ENCODE data around the gene SSBP3.
A peak's percentile ranks its signal among the peaks of the same experiment; 100 is the strongest.
"Not testable (repeated sequence)": the region's sequence is repeated elsewhere in the genome, so short reads cannot be mapped to it uniquely, and the experiment has no call there.

The SSBP3 gene

DNA sequence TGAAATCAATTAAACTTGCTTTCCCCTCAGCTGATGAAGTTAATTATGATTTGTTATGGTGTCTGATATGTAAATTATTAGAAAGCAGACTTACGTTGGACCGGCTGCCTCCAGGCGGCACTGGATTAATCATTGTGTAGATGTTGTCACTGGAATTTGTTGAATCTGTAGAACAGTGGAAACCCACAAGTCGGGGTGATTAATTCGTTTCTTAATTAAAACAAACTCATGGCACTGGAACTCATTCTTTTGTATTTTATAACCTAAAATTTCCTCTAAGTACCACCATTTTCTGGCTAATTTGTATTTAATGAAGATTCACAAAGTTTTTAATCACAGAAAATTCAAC is 167.2 kb downstream of the SSBP3 start:
- DNase-seq: no peak

DNA sequence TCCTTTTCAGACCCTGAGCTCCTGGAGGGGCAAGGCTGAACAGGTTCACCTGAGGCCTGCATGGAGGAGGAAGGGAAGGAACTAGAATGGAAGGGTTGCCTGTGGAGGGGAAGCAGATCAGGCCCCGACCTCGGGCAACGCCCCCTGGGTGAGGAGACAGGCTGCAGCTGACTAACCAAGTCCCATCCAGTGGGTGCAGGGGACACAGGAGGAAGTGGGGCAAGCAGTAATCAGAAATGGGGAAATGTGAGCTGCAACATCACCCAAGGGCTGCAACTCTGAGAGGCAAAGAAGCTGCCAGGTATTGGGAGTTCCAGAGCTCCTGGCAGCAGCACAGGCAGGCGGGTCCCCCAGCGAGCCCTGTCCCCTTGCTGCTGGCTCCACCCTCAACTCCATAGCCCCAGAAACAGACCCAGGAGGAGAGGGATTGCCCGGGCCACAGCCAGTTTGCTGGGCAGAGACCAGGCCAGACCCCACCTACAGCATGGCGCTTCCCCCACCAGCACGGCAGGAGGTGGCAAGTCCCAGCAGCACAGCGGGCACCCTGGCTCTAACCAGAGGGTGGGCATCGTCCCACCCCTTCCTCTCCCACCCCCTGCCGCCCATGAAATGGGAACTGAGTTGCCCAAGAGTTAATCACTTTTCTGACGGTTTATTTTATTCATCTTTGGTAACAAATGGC is 167.7 kb downstream of the SSBP3 start:
- peak; percentile 88 to 92 for DNase-seq

DNA sequence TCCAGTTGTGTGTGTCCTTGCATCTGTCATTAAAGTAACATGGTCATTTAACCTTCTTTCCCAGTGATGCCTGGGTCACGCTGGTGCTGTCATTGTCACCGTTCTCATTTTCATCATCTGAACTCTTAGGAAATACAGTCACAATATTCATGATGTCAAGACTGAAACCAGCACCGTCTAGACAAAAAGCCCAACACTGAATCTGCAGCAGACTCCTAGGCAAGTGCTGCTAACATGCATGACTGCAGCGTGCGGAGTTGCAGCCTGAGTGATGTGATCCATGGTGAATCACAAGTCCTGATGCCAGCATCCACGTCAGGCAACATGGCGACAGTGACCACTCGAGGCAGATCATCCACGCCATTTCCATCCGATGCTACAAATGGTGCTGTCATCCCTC is 168.6 kb downstream of the SSBP3 start:
- no peak for DNase-seq

DNA sequence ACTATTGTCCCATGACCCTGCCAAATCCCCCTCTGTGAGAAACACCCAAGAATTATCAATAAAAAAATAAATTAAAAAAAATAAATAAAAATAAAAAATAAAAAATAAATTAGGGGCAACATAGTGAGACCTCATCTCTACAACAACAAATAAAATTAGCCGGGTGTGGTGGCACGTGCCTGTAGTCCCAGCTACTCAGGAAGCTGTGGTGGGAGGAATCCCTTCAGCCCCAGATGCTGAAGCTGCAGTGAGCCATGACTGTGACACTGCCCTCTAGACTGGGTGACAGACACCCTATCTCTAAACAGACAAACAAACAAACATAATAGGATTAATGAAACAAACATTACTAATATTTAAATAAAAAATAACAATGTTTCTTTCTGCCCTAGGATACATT is 171.9 kb downstream of the SSBP3 start:
- peak; percentile 17 to 23 for DNase-seq

DNA sequence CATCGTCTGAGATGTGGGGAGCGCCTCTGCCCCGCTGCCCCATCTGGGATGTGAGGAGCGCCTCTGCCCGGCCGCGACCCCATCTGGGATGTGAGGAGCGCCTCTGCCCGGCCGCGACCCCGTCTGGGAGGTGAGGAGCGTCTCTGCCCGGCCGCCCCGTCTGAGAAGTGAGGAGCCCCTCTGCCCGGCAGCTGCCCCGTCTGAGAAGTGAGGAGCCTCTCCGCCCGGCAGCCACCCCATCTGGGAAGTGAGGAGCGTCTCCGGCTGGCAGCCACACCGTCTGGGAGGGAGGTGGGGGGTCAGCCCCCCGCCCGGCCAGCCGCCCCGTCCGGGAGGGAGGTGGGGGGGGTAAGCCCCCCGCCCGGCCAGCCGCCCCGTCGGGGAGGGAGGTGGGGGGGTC is 173.0 kb downstream of the SSBP3 start:
- DNase-seq: not testable (repeated sequence)

DNA sequence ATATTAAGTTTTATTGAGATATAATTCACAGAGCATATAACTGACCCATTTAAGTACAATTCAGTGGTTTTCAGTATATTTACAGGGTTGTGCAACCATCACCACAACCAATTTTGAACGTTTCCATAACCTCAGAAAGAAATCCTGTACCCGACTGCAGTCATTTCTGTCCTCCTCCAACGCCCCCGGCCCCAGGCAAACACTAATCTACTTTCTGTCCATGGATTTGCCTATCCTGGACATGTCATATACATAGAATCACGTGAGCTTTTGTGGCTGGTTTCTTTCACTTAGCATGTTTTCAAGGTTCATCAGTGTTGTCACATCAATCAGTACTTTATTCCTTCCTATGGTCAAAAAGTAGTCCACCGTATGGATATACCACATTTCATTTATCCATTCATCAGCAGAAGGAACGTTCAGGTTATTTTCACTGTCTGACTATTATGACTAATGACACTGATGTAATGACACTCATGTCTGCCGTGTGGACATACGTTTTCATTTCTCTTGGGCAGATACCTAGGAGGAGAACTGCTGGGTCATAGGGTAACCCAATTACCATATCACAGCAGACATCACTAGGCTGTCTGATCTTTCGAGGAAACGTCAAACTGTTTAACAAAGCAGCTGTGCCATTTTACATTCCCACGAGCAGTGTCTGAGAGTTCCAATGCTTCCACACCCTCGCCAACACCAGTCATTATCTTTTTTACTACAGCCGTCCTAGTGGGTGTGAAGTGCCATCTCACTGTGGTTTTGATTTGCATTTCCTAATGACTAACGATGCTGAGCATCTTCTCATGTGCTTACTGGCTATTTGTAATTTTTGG is 175.5 kb downstream of the SSBP3 start:
- no peak for DNase-seq

DNA sequence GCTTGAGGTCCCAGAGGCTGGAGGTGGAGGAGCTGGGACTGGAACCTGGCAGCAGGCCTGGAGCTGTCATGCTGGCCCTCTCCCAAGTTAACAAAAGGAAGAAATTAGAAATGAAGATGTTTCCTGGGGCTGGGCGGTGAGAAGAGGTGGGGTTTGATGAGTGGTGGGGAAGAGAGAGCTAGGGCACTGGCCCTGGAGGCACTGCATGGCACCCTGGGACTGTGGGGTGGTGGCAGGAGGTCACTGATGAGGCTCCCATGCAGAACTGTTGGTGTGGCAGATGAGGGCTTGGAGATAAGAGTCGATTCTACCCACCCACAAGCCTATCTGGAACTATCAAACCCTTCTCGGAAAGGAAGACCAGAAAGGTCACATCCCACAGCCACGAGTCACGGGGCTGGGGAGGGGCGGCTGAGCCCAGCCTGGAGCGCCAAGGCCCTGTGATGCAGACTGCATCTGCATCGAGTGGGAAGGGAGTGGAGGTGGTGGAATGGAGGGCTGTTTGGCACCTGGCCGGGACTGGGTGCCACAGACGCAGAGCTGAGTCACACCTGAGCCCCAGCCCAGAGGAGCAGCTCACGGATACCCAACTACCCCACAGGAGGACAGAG is 176.8 kb downstream of the SSBP3 start:
- peak in 1 of 2 experiments; percentile 14 for DNase-seq

DNA sequence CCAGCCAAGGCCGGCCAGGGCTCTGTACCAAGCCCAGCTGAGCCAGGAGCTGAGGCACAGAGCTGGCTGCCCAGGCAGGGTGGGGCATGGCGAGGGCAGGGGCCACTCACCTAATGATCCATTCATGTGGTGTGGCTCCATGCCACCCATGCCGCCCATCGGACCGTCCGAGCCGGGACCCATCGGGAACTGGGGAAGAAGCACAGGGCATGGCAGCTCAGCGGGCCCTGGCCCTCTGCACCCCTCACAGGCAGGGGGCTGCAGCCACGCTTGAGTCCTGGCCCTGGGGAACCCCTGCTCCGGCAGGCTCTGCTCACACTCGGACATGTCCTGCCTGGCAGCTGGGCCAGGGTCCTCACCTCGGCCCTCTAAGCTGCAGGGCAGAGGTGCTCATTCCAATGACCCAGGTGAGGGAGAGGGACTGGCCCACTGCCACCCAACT is 177.5 kb downstream of the SSBP3 start:
- no peak for DNase-seq

DNA sequence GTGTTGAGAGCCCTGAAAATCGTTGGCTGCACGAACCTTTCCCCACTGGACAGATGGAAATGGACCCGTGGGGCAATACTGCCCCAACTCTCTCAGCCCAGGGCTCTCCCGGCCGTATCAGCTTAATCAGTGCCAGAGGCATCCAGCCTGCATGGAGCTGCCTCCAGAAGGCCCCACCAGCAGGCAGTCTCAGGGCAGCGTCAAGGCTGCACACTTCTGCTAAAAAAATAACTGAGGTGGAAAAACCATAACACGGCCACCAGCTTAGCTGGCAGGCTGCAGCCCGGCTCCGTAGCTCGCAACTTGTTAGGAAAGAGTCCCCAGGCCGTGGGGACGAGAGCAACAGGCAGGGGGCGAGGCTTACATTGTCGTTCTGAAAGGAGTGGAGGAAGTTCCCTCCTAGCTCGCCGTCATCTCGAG is 178.3 kb downstream of the SSBP3 start:
- peak; percentile 55 to 57 for DNase-seq

DNA sequence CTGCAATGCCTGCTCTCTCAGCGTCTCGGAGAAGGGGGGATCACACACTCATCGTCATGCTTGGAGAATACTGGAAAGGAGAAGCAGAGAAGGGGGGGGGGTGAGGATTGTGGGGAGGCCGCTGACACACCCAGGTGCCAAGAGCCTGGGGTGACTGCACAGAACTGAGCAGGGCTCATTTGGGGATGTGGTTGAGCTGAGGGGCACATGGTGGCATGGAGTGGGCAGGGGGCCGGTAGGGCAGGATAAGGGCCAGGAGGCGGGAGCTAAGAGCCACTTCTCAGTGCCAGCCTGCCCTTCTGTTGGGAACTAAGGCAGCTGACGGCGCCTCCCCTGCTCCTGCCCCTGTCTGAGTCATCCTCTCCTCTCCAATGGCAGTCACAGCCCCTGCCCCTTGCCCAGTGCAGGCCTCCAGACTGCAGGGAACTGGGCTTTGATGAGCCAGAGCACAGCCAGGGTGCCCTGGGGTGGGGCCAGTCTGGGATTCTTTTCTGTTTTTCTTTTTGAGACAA is 179.0 kb downstream of the SSBP3 start:
- peak; percentile 44 to 62 for DNase-seq

DNA sequence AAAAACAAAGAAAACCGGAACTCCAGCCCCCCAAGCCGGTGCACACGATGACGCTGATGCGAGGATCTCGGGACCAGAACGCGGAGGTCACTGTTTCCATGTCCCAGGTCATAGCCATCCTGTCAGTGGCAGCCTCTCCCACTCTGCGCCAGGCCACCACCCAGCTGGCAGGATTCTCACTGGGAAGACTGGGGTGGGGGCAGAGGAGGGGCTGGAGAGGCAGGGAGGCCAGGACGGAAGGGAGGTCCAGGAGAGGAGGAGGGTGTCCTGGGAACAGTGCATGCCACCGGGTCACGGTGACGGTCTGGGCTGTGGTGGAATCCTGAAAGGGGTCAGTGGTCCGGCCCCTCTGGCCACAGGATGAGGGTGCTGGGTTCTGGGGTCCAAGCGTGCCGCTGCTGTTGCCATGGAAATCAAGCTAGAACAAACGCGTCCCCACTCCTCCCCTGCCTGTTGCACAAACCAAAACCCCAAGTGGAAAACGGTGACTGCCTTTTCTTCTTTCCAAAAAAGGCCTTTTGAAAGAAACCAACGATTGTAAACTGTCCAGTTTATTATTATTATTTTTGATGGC is 180.1 kb downstream of the SSBP3 start:
- DNase-seq: no peak

DNA sequence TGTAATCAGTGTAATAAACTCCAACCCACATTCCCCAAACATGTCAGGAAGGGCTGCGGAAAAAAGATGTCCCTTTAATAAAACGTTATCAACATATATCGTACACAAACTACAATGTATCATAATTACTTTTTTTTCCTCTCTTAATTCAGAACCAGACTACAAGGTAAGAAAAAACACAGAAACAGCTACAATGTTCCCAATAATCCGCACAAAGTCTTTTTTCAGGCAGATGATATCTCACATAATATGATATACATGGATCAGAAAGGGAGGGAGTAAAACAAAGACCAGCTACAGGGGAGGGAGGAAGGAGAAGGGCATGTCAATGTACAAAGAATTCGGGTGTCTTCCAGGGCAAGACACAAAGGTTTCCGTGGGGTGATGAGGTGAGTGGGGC is 180.8 kb downstream of the SSBP3 start:
- DNase-seq: no peak

DNA sequence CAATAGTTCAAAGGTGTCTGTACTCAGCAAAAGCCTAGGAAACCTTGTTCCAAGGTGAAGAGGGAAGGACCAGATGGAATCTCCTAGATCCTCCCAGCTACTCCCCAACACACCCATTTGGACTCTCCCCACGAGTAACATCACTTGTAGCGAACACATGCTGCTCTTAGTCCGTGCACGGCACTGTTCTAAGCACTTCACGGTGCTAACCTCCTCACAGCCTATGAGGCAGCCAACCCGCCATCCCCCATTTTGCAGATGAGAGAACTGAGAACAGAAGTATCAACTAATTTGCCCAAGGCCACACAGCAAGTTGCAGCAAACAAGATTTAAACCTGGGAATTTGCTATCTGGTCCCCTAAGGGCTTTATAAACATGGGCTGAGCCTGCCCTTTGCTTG is 182.0 kb downstream of the SSBP3 start:
- no peak for DNase-seq

DNA sequence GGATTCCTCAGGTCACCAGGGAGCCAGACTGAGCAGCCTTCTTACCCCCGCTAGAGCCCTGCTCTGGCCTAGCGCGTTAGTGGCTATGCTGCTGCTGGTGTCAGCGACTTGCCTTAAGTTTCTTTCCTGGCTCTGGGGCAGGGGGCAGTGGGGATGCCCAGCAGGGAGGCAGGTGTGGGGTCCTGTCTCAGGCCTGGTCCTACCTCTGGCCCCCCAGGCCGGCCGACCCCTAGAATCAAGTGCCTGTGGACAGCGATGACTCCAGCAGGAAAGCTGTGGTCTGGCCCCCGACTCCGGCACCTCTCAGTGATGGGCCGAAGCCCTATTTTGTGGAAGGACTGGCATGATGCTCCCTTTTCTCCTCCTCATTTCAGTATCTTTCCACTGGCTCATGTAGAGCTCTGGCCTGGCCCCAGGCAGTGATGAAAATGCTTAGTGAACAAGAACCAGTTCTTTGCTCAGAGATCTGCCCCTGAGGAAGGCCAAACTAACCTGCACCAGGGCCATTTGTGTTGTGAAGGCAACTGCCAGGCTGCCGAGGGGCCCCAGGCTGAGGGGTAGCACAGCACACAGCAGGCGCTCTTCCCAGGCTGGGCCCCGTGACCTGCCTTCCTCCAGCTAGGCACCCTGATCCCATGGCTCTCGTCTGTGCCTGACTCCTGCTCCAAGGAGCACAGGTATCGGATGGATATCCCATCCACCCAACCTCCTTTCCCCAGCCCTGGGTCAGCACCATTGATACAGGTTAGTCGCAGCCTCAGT is 182.6 kb downstream of the SSBP3 start:
- DNase-seq: no peak

DNA sequence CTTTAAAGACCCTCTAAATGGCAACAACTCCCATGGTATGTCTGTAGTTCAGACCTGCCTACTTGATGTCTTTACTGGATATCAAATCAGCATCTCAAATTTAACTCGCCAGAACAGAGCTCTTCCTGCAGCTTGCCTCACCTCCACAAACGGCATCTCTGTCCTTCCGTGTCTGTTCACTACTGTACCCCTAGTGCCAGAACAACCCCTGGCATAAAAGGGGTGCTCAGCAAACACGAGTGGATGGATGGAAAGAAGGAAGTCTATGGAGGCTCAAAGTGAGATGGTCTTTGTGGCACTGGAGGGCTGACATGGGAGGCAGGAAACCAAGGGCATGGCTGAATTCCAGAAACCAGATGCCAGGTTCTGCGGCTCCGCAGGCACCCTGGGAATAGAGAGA is 183.5 kb downstream of the SSBP3 start:
- DNase-seq: no peak

DNA sequence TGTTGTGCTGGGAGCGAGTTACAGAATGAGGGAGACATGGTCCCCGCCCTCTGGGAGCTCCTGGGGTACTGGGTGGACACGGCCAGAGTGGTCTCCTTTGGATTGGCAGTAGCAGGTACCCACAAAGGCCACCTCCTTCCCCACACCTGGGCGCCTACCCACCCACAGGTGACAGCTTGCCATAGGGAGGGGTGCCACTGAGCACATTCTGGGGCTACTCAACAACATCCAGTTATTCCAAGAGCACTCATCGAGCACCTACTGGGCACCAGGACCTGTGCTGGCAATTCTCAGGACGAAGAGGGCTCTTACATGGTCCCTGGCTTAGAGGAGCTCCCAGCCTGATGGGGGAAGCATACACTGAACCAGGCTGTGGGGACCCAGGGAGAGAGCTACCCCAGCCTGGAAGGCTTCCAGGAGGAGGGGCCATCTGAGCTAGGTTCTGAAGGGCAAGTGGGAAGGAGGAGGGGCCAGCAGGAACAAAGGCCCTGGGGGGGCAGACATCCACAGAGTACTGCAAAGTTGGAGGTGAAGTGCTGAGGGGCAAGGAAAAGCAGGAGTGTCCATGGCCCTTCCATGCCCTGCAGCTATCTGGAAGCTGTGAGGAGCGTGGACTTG is 184.2 kb downstream of the SSBP3 start:
- DNase-seq: no peak

DNA sequence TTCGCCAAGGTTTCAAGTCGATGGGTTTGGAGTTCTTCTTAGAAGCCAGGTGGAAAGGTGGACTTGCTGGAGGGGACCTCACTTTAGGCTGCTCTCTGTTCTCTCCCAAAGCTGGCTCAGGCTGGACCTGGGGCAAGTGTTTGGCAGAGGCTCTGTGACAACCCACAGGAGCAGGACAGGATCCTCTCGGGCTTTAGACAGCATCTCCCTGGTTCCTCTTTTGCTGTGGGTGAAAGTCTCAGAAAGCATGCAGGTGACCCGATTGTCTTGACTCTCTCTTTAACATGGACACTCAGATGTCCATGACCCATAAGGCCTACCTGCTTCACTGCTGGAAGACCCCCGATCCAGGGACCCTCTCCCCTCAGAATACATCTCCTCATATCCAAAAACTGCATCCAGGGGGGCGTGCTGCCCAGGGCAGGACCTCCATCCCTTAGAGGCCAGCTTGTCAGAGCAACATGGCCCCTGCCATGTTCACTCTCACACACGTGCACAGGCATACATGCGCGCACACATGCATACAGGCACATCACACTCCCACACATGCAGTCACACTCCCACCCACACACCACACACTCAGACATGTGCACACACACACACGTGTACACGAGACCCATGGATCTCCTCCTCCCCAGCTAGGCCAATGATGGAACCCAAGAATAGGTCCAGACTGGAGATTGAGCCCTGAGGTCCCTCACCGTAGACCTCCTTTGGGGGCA is 184.9 kb downstream of the SSBP3 start:
- DNase-seq: peak in 1 of 2 experiments; percentile 3

DNA sequence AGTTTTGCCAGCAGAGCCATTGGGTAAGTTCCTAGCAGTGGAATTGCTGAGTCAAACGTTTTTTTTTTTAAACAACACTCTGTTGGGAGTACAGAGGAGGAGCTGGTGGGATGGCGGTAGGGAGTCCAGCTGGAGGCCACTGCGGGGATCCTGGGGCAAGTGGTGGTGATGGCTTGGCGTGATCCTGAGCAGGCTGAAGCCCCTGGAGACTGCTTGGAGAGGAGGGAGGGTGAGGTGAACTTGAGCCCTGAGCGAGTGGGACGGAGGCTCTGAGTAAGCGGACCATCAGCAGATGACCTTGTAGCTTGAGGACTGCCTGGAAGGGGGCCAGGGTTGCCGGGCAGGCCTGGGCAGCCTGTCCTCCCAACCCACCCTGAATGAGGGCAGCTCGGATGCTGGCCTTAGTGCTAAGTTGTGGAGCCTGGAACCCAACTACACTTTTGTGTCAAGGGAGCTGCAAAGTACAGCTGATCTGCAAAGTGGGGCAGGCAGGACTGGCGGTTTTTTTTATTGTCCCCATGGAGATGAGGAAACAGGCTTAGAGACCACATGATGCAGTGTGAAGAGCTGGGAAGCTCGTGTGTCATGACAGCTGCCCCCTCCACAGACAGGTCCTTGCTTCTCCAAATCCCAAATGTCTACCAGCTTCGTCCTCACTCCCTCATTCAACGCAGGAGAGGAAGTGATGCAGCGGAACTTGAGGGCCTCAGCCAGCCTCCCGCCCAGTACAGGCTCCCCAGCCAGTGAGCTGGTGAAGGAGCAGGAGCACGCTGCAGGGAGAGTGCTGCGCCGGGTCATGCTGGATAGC is 186.0 kb downstream of the SSBP3 start:
- DNase-seq: peak; percentile 81 to 83

DNA sequence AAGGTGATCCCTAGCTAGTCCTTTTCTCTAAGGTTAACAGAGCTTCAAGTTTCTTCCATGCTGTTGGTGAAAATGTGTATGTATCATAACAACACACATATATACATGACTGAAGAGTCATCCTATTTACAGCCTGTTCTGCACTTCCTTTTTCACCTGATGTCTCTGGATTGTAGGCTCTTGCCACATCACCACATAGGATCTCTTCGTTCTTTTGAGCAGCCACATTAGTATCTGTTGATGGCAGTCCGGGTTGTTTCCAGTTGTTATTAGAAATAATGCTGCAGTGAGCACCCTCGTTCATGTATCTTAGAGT is 186.5 kb downstream of the SSBP3 start:
- DNase-seq: no peak

DNA sequence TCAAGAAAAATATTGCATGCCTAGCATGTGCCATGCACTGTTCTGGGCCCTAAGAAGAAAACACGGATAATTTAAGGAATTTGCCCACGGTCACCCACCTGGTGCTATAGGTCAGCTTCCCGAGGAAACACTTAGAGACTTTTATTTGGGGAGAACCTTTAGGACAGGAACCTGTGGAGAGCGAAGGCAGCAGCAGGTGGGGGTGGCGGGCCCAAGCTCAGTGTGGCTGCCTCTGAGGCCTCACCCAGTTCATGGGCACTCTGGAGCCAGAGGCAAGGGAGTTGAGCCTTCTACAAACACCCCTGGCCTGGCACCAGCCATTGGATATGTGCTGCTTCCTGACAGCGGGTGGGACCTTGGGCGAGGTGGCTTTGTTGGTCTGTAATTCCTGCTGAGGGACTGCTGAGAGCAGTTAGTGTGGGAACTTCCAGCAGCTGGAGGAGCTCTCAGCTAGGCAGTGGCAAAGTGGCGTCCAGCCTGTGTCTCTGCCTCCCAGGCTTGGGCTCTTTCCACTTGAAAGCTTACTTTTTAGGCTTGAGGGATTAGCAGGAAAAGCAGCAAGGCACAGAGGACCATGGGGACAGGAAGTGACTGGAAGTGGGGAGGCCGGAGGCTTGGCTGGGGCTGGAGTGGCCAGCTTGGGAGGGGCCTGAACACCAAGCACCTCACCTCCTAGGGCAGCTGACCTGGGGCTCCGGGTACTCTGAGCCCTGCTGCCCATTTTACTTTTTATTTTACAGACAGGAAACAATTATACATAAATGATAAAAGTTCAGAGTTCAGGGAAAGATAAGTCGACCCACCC is 187.1 kb downstream of the SSBP3 start:
- no peak for DNase-seq

All from Kasumi-1 (cell line).